B cell (primary cell): ENCODE results near the gene MED15. TPM values are rescaled to one million over a fixed set of nuclear protein-coding genes. Genes with fewer than 3 reads are reported as not detected.
A peak's percentile ranks its signal among the peaks of the same experiment; 100 is the strongest.

ENCODE experiments used
- ATAC-seq: fragments of 200-7000 bp; cut with Tn5 transposase; one replicate; pipeline ENCODE4 v1.10.0; 2021; ENCODE audit warnings: low read depth, mild to moderate bottlenecking, moderate number of reproducible peaks, moderate library complexity
- CTCF ChIA-PET: fragments of 350-600 bp; sonication (Branson Sonifier 250); formaldehyde crosslinking; loops from one replicate; lab custom pipeline; 2021; ENCODE audit warnings: antibody characterized with exemption, inconsistent platforms; lab: Charles Lee
- POLR2A ChIA-PET: fragments of 350-600 bp; sonication (Branson Sonifier 250); formaldehyde crosslinking; loops from one replicate; lab custom pipeline; 2021; ENCODE audit warnings: antibody characterized with exemption; lab: Charles Lee
- DNase-seq: peaks from one replicate; pipeline ENCODE4 v3.0.0; 2013
- H2AFZ ChIP-seq: 2 replicates; pipeline ENCODE4 v1.6.1; 2012; ENCODE audit warnings: mild to moderate bottlenecking, low read depth, low read length; ENCODE audit not compliant: insufficient read depth, poor library complexity, severe bottlenecking
- H3K27ac ChIP-seq, 2 donors: 1 replicate in 1 of 2; 2 replicates in 1 of 2; pipeline ENCODE4 v1.5.1; 2012 to 2013; ENCODE audit warnings: low read length in 2 of 2, mild to moderate bottlenecking in 2 of 2, moderate library complexity in 1 of 2
- H3K27me3 ChIP-seq, 4 experiments: fragments of 200-600 bp in 1 of 4; sonication (generic) in 1 of 4; replicated peaks in 1 of 4; 1 replicate in 2 of 4; 2 replicates in 2 of 4; pipeline versions ENCODE4 v1.6.1 to v1.7.0; 2013 to 2016; ENCODE audit warnings: low read length in 3 of 4, mild to moderate bottlenecking in 2 of 4, mixed read lengths in 1 of 4, moderate library complexity in 1 of 4; ENCODE audit not compliant: insufficient read depth in 4 of 4, control insufficient read depth in 3 of 4; ENCODE audit errors: control extremely low read depth in 1 of 4
- H3K36me3 ChIP-seq, 2 experiments: replicated peaks in 1 of 2; 1 replicate in 1 of 2; 2 replicates in 1 of 2; pipeline versions ENCODE4 v1.6.1 to v1.7.1; 2013; ENCODE audit warnings: low read length in 1 of 2; ENCODE audit not compliant: insufficient read depth in 2 of 2, control insufficient read depth in 1 of 2; ENCODE audit errors: control extremely low read depth in 1 of 2, extremely low read depth in 1 of 2
- H3K4me1 ChIP-seq, 2 donors: fragments of 200-600 bp in 1 of 2; sonication (generic) in 1 of 2; 1 replicate in 1 of 2; 2 replicates in 1 of 2; pipeline versions ENCODE4 v1.5.1 to v1.6.1; 2013 to 2017; ENCODE audit warnings: low read length in 2 of 2; ENCODE audit not compliant: control insufficient read depth in 2 of 2, insufficient read depth in 2 of 2
- H3K4me2 ChIP-seq: replicated peaks from 2 replicates; pipeline ENCODE3; 2012; ENCODE audit warnings: mild to moderate bottlenecking, low read depth, low read length; ENCODE audit not compliant: poor library complexity, severe bottlenecking
- H3K4me3 ChIP-seq, 5 experiments: fragments of 200-600 bp in 1 of 5; sonication (generic) in 1 of 5; 1 replicate in 3 of 5; 2 replicates in 2 of 5; pipeline versions ENCODE4 v1.5.1 to v1.7.0; 2011 to 2016; ENCODE audit warnings: low read length in 4 of 5, mild to moderate bottlenecking in 4 of 5, low read depth in 2 of 5, control low read depth in 1 of 5, moderate library complexity in 1 of 5; ENCODE audit not compliant: insufficient read depth in 1 of 5; ENCODE audit errors: control extremely low read depth in 1 of 5, extremely low read depth in 1 of 5
- H3K79me2 ChIP-seq: fragments of 200-600 bp; sonication (generic); one replicate; pipeline ENCODE4 v1.6.0; 2016; ENCODE audit warnings: low read length; ENCODE audit not compliant: control insufficient read depth, insufficient read depth
- H3K9ac ChIP-seq: fragments of 200-600 bp; sonication (generic); 2 replicates; pipeline ENCODE4 v1.6.1; 2017; ENCODE audit warnings: mild to moderate bottlenecking, low read length, moderate library complexity
- H3K9me3 ChIP-seq, 3 donors: one replicate each; pipeline versions ENCODE4 v1.6.1 to v1.7.1; 2013; ENCODE audit warnings: low read length in 2 of 3; ENCODE audit not compliant: control insufficient read depth in 2 of 3, insufficient read depth in 1 of 3; ENCODE audit errors: control extremely low read depth in 1 of 3
- H4K20me1 ChIP-seq: 2 replicates; pipeline ENCODE4 v1.6.0; 2012; ENCODE audit warnings: mild to moderate bottlenecking, low read length; ENCODE audit not compliant: insufficient read depth, control insufficient read depth, poor library complexity, severe bottlenecking
- H3K27ac Mint-ChIP-seq: one replicate; pipeline ENCODE4 v1.8.0; 2021; ENCODE audit warnings: mixed read lengths
- H3K27me3 Mint-ChIP-seq: one replicate; pipeline ENCODE4 v1.8.0; 2021; ENCODE audit warnings: mixed read lengths
- H3K4me1 Mint-ChIP-seq: one replicate; pipeline ENCODE4 v1.8.0; 2021; ENCODE audit warnings: mixed read lengths
- H3K4me3 Mint-ChIP-seq: one replicate; pipeline ENCODE4 v1.8.0; 2021; ENCODE audit warnings: mixed read lengths
- H3K9me3 Mint-ChIP-seq: one replicate; pipeline ENCODE4 v1.8.0; 2022; ENCODE audit warnings: mixed read lengths; ENCODE audit not compliant: insufficient read depth
- CTCF ChIP-seq: fragments of 200-600 bp; IDR thresholded peaks from one replicate; pipeline ENCODE4 v1.8.0; 2022; ENCODE audit warnings: antibody characterized with exemption, mild to moderate bottlenecking
- EZH2 ChIP-seq: IDR thresholded peaks from 2 replicates; pipeline ENCODE4 v1.6.1; 2012; ENCODE audit warnings: borderline replicate concordance, low read depth, mild to moderate bottlenecking, moderate library complexity, low read length; ENCODE audit not compliant: insufficient read depth, poor library complexity, severe bottlenecking
- WGBS: methylation state at CpG from one replicate; pipeline ENCODE4 v1.1.5; 2013; ENCODE audit warnings: missing lambda C conversion rate; ENCODE audit not compliant: insufficient coverage; 5-methylcytosine and 5-hydroxymethylcytosine counted together
- intact Hi-C: fragments of 100-400 bp; cut with micrococcal nuclease; formaldehyde crosslinking; loops from one replicate; pipeline ENCODE4 v1.10.0; 2022
- polyA plus RNA-seq: library from polyadenylated mRNA; depleted of rRNA; stranded (reverse); fragments of >200 nt; gene quantifications from 2 replicates; pipeline ENCODE4 v1.2.3, GENCODE V29; 2012
- total RNA-seq, 2 donors: library from RNA; stranded (reverse); fragments of 120-200 nt in 1 of 2; gene quantifications; 1 replicate in 1 of 2; 2 replicates in 1 of 2; pipeline versions ENCODE4 v1.2.3 to v1.2.4, GENCODE V29; 2013 to 2022

The MED15 gene
- total and polyA plus RNA-seq, 2 donors (not counting 1 experiment from before 2014, with no cell fraction given): 109 to 134 TPM

GRCh38 chr22:20488946-20489345 is 18.5 kb upstream of the MED15 start:
- Histone ChIP-seq H3K4me1 (peaks cover under 1 to 4% of the 10 kb centered on the region in 2 donors), H3K4me3 (no peak overlapping the region), H3K36me3 (peaks cover 5 to 18% of the 10 kb centered on the region in 2 experiments), H2AFZ (no peak overlapping the region), H3K27ac (no peak overlapping the region), H3K79me2 (peaks cover 53% of the 10 kb centered on the region), H3K27me3 (no peaks in the 10 kb centered on the region), H3K9me3 (no peaks in the 10 kb centered on the region), H3K4me2 (no peak overlapping the region), H3K9ac (no peak overlapping the region), H4K20me1 (peaks cover 51% of the 10 kb centered on the region)
- ATAC-seq (no peak), DNase-seq (no peak)
- H3K9me3 Mint-ChIP-seq: no peaks in the 10 kb centered on the region
- WGBS: 95% methylated on average over 4 of the region's 11 CpGs
- CTCF ChIA-PET: interaction anchor here (1.5 kb wide), 1 partner anchor 32 kb away, joined by 5 read pairs; no protein-coding TSS in a partner anchor
- no peak overlapping the region for H3K4me3 Mint-ChIP-seq
- no peak overlapping the region for H3K27ac Mint-ChIP-seq
- no peak for TF ChIP-seq EZH2
- TF ChIP-seq CTCF: no peak
- POLR2A ChIA-PET: no interaction called here
- intact Hi-C loops: no loop called here
- H3K4me1 Mint-ChIP-seq: peaks cover 39% of the 10 kb centered on the region
- no peaks in the 10 kb centered on the region for H3K27me3 Mint-ChIP-seq

GRCh38 chr22:20490183-20490940 is 17.0 kb upstream of the MED15 start:
- TF ChIP-seq EZH2: no peak
- TF ChIP-seq CTCF: no peak
- WGBS: 98% methylated on average over 5 of the region's 6 CpGs
- intact Hi-C loops: no loop called here
- H4K20me1 ChIP-seq: peaks cover 55% of the 10 kb centered on the region
- H3K9ac ChIP-seq: no peak overlapping the region
- H2AFZ ChIP-seq: no peak overlapping the region
- no peaks in the 10 kb centered on the region for H3K9me3 ChIP-seq
- no peak overlapping the region for H3K4me2 ChIP-seq
- Mint-ChIP-seq H3K4me3 (no peak overlapping the region), H3K4me1 (peaks cover 41% of the 10 kb centered on the region), H3K27me3 (no peaks in the 10 kb centered on the region), H3K9me3 (no peaks in the 10 kb centered on the region), H3K27ac (peak overlapping the region; percentile 53)
- peaks cover 10 to 14% of the 10 kb centered on the region in 2 donors for H3K4me1 ChIP-seq
- CTCF ChIA-PET: interaction anchor here (1.5 kb wide), 1 partner anchor 34 kb away, joined by 5 read pairs; no protein-coding TSS in a partner anchor
- POLR2A ChIA-PET: no interaction called here
- ATAC-seq (no peak), DNase-seq (no peak)
- no peaks in the 10 kb centered on the region for H3K27me3 ChIP-seq
- H3K79me2 ChIP-seq: peaks cover 63% of the 10 kb centered on the region
- H3K4me3 ChIP-seq: no peak overlapping the region
- H3K27ac ChIP-seq: no peak overlapping the region
- H3K36me3 ChIP-seq: peaks cover 3 to 17% of the 10 kb centered on the region in 2 experiments
